Coronary artery (tissue), 2 donors: ENCODE results near the gene SYMPK.
"Not testable (repeated sequence)": the region's sequence is repeated elsewhere in the genome, so short reads cannot be mapped to it uniquely, and the experiment has no call there.

Experiments
- DNase-seq: peaks from one replicate; pipeline ENCODE4 v3.0.0-alpha.2; 2017; ENCODE audit warnings: low spot score
- H3K27ac ChIP-seq, 2 donors: fragments of 200-600 bp; sonication (generic); one replicate each; pipeline ENCODE4 v1.5.1; 2016 to 2019
- H3K4me3 ChIP-seq: fragments of 200-600 bp; sonication (generic); 2 replicates; pipeline ENCODE4 v1.5.1; 2016; ENCODE audit warnings: mild to moderate bottlenecking, moderate library complexity
- TF ChIP-seq, protein P1 (sequence below): fragments of 200-600 bp; sonication (generic); IDR thresholded peaks from one replicate; pipeline ENCODE4 v1.5.1; 2019; ENCODE audit warnings: antibody characterized with exemption

SYMPK gene

GRCh38 chr19:45809643-45810159 is 53.2 kb downstream of the SYMPK start:
- Histone ChIP-seq H3K4me3 (no peak overlapping the region), H3K27ac (no peak overlapping the region)
- DNase-seq: no peak
- TF ChIP-seq, protein P1, sequence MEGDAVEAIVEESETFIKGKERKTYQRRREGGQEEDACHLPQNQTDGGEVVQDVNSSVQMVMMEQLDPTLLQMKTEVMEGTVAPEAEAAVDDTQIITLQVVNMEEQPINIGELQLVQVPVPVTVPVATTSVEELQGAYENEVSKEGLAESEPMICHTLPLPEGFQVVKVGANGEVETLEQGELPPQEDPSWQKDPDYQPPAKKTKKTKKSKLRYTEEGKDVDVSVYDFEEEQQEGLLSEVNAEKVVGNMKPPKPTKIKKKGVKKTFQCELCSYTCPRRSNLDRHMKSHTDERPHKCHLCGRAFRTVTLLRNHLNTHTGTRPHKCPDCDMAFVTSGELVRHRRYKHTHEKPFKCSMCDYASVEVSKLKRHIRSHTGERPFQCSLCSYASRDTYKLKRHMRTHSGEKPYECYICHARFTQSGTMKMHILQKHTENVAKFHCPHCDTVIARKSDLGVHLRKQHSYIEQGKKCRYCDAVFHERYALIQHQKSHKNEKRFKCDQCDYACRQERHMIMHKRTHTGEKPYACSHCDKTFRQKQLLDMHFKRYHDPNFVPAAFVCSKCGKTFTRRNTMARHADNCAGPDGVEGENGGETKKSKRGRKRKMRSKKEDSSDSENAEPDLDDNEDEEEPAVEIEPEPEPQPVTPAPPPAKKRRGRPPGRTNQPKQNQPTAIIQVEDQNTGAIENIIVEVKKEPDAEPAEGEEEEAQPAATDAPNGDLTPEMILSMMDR: no peak

DNA sequence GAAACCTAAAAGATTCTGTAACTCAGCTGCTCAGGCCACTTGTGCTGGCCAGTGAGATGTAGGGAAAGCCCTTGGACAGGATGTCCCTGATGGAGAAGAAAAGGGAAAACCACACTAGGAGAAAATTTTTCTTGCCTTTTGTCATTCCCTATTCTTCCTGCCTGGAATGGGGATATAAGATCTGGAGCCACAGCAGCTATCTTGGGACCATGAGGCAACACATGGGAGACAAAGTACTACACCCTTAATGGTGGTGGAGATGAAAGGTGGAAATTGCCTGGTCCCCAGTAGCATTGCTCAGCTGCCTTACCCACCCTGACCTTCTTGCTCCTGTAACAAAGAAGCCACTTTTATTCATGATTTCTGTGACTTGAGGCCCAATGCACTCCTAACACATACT is 57.2 kb downstream of the SYMPK start:
- Histone ChIP-seq H3K27ac (no peak overlapping the region), H3K4me3 (no peak overlapping the region)
- TF ChIP-seq, protein P1: no peak
- no peak for DNase-seq

DNA sequence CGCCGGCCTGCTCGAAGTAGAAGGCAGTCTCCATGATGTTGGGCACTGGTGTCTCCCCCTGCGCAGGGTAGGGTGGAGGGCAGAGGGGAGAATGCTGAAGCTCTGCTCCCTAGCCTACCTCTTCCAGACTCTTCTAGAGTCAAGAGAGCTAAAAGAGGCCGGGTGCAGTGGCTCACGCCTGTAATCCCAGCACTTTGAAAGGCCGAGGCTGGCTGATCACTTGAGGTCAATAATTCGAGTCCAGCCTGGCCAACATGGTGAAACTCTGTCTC is 58.1 kb downstream of the SYMPK start:
- Histone ChIP-seq H3K4me3 (no peak overlapping the region), H3K27ac (no peak overlapping the region)
- TF ChIP-seq, protein P1: no peak
- DNase-seq: no peak

GRCh38 chr19:45804140-45804958 is 58.6 kb downstream of the SYMPK start:
- Histone ChIP-seq H3K4me3 (no peak overlapping the region), H3K27ac (no peak overlapping the region)
- TF ChIP-seq, protein P1: no peak
- DNase-seq: no peak

DNA sequence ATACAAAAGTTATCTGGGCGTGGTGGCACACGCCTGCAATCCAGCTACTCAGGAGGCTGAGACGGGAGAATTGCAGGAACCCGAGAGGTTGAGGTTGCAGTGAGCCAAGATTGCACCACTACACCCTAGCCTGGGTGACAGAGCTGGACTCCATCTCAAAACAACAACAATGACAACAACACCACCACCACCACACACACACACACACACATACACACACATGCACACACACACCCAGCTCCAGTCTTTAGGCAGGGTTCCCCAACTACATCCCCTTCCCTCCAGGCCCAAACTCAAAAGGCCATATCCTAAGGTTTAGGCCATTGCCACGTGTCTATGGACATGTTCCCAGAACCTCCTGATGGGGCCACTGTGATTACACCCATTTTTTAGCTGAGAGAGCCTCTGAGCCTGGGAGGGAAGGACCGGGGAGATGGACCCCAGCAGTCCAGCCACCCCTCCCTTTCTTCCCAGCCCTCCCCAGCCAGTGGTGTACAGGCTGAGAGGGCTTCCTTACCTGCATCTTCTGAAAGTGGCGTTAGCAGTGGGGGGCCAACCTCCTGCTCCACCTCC is 61.3 kb downstream of the SYMPK start:
- TF ChIP-seq, protein P1: no peak
- DNase-seq: no peak
- Histone ChIP-seq H3K4me3 (no peak overlapping the region), H3K27ac (no peak overlapping the region)

DNA sequence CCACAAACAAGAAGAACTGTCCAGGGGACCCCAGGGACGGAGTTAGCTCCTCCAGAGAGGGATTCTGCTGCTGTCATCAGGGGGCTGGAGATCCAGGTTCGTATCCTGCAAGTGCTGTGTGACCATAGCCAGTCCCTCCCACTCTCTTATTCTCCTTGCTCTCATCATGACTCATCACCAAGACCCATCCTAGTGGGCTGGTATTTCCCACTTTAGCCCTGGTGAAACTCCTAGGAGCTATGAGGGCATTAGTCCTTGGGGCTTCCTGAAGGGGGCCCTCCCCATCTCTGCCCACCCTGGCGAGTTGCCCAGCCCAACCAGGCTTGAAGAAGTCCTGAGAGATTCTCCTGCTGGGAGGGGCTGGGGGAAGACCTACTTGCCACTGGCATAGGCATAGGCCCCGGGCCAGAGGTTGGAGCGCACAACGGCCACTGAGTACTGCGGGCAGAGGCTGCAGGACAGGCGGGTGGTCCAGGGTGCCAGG is 62.8 kb downstream of the SYMPK start:
- DNase-seq: no peak
- no peak overlapping the region for H3K27ac ChIP-seq
- TF ChIP-seq, protein P1: no peak

GRCh38 chr19:45799541-45799940 is 63.4 kb downstream of the SYMPK start:
- not testable (repeated sequence) for H3K27ac ChIP-seq, H3K4me3 ChIP-seq, DNase-seq

More for the DNA sequence above, 62.8 kb downstream of the SYMPK start:
- H3K4me3 ChIP-seq: no peak overlapping the region
